HL-60/S4 (cell line): ENCODE results near the gene SUPT5H.
"Not testable (repeated sequence)": the region's sequence is repeated elsewhere in the genome, so short reads cannot be mapped to it uniquely, and the experiment has no call there.

ENCODE experiments used
- in situ Hi-C: fragments of 300-500 bp; cut with MboI; formaldehyde crosslinking; loops from 2 replicates; pipeline ENCODE4 v1.14.3; 2022; ENCODE audit warnings: low sequenced_read_pairs

Gene SUPT5H

GRCh38 chr19:39451257-39451656 is 5.9 kb downstream of the SUPT5H start:
- in situ Hi-C loops, result not testable (repeated sequence)

- in situ Hi-C loops, result no loop called here
Observed at GRCh38 chr19:39463403-39463802, 18.0 kb downstream of the SUPT5H start.

- in situ Hi-C loops, result no loop called here
Observed at GRCh38 chr19:39465956-39466747, 20.8 kb downstream of the SUPT5H start.

DNA sequence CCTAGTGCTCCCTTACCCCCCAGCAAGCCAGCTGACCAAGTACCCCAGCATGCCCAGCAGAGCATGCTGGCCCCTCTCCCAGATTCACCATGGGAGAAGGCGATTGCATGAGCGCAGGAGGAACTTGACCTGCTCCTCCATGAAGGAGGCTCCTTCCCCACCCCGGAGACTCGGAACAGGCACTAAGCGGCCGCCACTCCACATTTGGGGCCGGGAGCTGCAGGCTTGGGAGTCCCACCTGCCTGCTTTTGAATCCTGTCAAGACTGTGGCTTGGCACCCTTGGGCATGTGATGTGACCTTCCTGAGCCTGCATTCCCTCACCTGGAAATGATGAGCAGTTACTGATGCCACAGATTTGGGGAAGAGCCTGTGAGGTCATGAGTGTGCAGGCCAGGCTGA is 22.6 kb downstream of the SUPT5H start:
- in situ Hi-C loops, result no loop called here

DNA sequence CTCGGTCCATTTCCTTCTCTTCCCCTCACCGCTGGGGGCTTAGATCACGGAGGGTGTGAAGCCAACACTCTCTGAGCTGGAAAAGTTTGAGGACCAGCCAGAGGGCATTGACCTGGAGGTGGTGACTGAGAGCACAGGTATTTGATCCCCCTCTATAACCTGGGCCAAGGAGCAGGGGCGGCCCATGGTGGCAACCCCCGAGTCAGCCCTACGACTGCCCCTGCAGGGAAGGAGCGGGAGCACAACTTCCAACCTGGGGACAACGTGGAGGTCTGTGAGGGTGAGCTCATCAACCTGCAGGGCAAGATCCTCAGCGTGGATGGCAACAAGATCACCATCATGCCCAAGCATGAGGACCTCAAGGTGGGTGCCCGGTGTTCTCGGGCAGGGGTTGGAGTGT is 23.7 kb downstream of the SUPT5H start:
- in situ Hi-C loops, result no loop called here

- in situ Hi-C loops, result no loop called here
Observed at GRCh38 chr19:39469567-39469966, 24.2 kb downstream of the SUPT5H start.

GRCh38 chr19:39470724-39471339 is 25.4 kb downstream of the SUPT5H start:
- in situ Hi-C loops, result no loop called here

DNA sequence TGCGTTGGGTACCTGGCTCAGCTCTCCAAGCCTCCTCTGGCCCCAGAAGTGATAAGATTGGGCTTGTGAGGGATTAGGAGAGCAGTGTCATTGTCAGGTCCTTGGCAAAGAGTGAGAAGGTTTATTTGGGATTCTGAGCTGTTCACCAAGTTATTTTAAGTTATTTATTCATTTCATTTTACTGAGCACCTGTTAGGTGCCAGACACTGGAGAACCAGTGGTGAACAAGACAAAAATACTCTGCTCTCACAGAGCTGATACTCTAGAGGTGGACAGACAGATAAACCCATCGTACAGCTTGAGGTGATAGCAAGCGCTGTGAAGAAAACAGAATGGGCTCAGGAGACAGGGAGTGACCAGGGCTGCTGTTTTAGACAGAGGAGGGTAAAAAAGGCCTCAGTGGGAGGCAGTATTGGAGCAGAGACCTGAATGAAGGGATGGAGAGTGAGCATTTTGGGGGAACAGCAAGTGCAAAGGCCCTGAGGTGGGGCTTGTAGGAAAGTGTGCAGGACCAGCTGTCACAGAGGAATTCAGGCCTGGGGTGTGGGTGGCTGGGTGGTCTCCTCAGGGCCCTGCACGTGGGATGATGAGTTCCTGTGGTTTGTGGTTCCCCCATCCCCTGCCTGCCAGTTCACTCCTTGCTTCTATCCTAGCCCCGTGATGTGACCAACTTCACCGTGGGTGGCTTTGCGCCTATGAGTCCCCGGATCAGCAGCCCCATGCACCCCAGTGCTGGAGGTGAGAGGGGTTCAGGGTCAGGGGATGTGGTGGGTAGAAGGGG is 26.6 kb downstream of the SUPT5H start:
- in situ Hi-C loops, result no loop called here

GRCh38 chr19:39472746-39473442 is 27.5 kb downstream of the SUPT5H start:
- in situ Hi-C loops, result no loop called here

DNA sequence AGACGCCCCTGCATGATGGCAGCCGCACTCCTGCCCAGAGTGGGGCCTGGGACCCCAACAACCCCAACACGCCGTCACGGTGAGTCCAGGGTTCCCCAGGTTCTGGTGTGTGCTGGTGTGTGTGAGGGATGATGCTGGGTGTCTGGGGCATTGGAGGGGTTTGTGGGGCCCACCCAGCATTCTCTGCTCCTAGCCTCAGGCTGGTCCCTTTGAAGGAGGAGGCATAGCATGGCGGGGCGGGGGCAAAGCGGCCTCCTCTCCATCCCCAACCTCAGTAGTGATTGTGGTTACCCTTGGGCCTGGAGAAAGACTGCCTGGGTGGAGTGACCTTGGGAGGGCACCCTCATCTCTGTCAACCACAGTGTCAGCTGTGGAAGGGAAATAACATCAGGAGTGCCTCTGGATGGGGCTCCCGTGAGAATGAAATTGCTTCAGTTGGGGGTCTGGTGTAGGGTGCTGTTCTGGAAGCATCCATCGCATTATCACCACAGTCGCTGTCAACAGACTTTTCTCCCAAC is 28.1 kb downstream of the SUPT5H start:
- in situ Hi-C loops, result no loop called here

DNA sequence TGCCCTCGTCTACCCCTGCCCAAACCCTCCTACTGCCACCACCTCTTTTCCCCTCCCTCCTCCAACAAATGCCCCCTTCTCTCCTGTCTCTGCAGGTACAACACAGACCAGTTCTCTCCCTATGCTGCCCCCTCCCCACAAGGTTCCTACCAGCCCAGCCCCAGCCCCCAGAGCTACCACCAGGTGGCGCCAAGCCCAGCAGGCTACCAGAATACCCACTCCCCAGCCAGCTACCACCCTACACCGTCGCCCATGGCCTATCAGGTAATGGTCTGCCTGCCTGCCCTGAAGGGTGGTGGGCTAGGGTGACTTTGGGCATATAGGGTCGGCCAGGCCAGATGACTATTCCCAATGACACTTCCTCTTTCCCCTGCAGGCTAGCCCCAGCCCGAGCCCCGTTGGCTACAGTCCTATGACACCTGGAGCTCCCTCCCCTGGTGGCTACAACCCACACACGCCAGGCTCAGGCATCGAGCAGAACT is 28.8 kb downstream of the SUPT5H start:
- in situ Hi-C loops, result no loop called here

DNA sequence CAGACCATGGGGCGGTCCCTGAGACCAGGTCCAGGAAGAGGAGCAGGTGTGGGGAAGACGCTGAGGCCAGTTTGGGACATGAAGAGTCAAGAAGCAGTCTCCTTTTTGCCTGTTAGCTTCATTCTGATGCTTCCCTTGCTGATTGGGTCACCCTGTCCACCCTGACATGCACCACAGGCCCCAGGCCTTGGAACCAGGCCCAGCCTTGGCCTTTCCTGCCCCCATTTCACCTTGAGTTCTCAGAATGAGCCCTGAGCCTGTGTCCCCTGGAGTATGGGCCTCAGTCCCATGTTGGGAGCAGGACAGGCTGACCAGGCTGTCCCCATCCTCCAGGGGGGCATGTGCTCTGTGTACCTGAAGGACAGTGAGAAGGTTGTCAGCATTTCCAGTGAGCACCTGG is 30.4 kb downstream of the SUPT5H start:
- in situ Hi-C loops, result no loop called here

DNA sequence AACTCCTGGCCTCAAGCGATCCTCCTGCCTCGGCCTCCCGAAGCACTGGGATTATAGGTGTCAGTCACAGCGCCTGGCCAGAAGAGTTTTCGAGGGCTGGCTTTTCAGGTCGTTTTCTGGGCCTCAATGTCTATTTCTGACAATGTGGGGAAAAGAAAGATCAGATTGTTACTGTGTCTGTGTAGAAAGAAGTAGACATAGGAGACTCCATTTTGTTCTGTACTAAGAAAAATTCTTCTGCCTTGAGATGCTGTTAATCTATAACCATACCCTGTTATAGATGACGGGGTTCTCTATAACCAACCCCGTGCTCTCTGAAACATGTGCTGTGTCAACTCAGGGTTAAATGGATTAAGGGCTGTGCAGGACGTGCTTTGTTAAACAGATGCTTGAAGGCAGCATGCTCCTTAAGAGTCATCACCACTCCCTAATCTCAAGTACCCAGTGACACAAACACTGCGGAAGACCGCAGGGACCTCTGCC is 34.0 kb downstream of the SUPT5H start:
- in situ Hi-C loops, result not testable (repeated sequence)

GRCh38 chr19:39479916-39480315 is 34.5 kb downstream of the SUPT5H start:
- in situ Hi-C loops, result no loop called here

- in situ Hi-C loops, result no loop called here
Observed at GRCh38 chr19:39480337-39481228, 35.2 kb downstream of the SUPT5H start, which contains the start of gene TIMM50. TSS of gene TIMM50 (plus strand) at chr19:39480838. CDS start at chr19:39480854, 16 bp downstream.

- in situ Hi-C loops, result no loop called here
Observed at GRCh38 chr19:39481229-39481545, 35.8 kb downstream of the SUPT5H start.

DNA sequence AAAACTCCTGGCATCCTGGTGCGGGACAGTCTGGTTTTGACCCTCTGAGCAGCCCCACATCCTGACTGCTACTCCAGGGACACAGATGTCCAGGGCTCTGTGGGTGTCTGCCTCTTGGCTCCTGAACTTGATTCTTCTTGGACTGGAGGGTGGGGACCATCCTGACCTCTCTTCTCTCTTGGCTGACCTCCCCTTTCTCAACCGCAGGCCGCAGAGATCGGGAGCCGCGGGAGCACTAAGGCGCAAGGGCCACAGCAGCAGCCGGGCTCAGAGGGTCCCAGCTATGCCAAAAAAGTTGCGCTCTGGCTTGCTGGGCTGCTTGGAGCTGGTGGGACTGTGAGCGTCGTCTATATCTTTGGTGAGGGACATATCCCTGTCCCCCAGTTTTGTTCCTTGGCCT is 36.3 kb downstream of the SUPT5H start:
- in situ Hi-C loops, result no loop called here

GRCh38 chr19:39483141-39483540 is 37.8 kb downstream of the SUPT5H start:
- in situ Hi-C loops, result no loop called here

GRCh38 chr19:39489756-39490155 is 44.4 kb downstream of the SUPT5H start:
- in situ Hi-C loops, result no loop called here

DNA sequence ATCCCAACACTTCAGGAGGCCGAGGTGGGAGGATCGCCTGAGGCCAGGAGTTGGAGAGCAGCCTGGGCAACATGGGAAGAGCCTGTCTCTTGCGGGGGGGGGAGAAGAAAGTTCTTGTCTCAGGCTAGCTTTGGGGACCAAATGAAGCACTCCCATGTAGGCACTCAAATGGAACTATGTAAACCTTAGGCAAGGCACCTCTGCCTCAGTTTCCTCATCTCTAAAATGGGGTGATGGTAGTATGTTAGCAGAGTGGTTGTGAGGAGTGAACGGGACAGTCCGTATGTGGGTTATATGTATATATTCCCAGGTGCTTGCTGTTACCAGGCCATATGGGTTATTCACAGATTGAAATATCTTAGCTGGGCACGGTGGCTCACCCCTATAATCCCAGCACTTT is 46.8 kb downstream of the SUPT5H start:
- in situ Hi-C loops, result no loop called here
